MCF 10A (cell line): ENCODE measurements around the gene HSF4. TPM values are rescaled to one million over a fixed set of nuclear protein-coding genes. Genes with fewer than 3 reads are reported as not detected.
A peak's percentile ranks its signal among the peaks of the same experiment; 100 is the strongest.

Experiments
- BruUV-seq: library from RNA; stranded (reverse); fragments of 400-500 nt; replicated peaks from 2 replicates; lab custom pipeline; 2021; lab: Mats Ljungman, UMichigan
- CTCF ChIA-PET: fragments of 300-600 bp; sonication (Branson Sonifier 250); formaldehyde crosslinking; extraction: SDS; loops from one replicate; lab custom pipeline; 2021; ENCODE audit warnings: antibody characterized with exemption, inconsistent platforms; lab: Yijun Ruan, JAX
- POLR2A ChIA-PET: fragments of 300-600, 350-650 bp; sonication (Branson Sonifier 250); formaldehyde crosslinking; extraction: SDS; loops from one replicate; lab custom pipeline; 2020; ENCODE audit warnings: antibody characterized with exemption, inconsistent platforms; lab: Yijun Ruan, JAX
- DNase-seq: peaks from one replicate; pipeline ENCODE4 v3.0.0-alpha.2; 2018; ENCODE audit not compliant: unreplicated experiment
- H3K27ac Mint-ChIP-seq: one replicate; pipeline ENCODE4 v1.8.0; 2022; ENCODE audit warnings: mild to moderate bottlenecking, low read depth, mixed read lengths; ENCODE audit not compliant: unreplicated experiment
- H3K27me3 Mint-ChIP-seq: one replicate; pipeline ENCODE4 v1.8.0; 2022; ENCODE audit warnings: mixed read lengths; ENCODE audit not compliant: insufficient read depth, unreplicated experiment
- H3K36me3 Mint-ChIP-seq: one replicate; pipeline ENCODE4 v1.8.0; 2022; ENCODE audit warnings: mild to moderate bottlenecking, moderate library complexity, mixed read lengths; ENCODE audit not compliant: insufficient read depth, unreplicated experiment
- H3K4me1 Mint-ChIP-seq: one replicate; pipeline ENCODE4 v1.8.0; 2022; ENCODE audit warnings: mixed read lengths; ENCODE audit not compliant: insufficient read depth, unreplicated experiment
- H3K4me3 Mint-ChIP-seq: one replicate; pipeline ENCODE4 v1.8.0; 2022; ENCODE audit warnings: mild to moderate bottlenecking, moderate library complexity, mixed read lengths; ENCODE audit not compliant: unreplicated experiment
- H3K9me3 Mint-ChIP-seq: one replicate; pipeline ENCODE4 v1.8.0; 2022; ENCODE audit warnings: mixed read lengths; ENCODE audit not compliant: unreplicated experiment
- intact Hi-C: fragments of 100-400 bp; cut with micrococcal nuclease; formaldehyde crosslinking; loops from 2 replicates; pipeline ENCODE4 v1.14.1; 2022
- total RNA-seq: library from RNA; stranded (reverse); gene quantifications from 2 replicates; pipeline ENCODE4 v1.2.3, GENCODE V29; 2022
- TF ChIP-seq, protein P1 (sequence below): fragments of 200-600 bp; IDR thresholded peaks from one replicate; pipeline ENCODE4 v1.8.0; 2022; ENCODE audit warnings: antibody characterized with exemption, mild to moderate bottlenecking; ENCODE audit not compliant: unreplicated experiment

Gene HSF4
- total RNA-seq, 1 experiment from 2014 or later: 34.3 TPM

DNA sequence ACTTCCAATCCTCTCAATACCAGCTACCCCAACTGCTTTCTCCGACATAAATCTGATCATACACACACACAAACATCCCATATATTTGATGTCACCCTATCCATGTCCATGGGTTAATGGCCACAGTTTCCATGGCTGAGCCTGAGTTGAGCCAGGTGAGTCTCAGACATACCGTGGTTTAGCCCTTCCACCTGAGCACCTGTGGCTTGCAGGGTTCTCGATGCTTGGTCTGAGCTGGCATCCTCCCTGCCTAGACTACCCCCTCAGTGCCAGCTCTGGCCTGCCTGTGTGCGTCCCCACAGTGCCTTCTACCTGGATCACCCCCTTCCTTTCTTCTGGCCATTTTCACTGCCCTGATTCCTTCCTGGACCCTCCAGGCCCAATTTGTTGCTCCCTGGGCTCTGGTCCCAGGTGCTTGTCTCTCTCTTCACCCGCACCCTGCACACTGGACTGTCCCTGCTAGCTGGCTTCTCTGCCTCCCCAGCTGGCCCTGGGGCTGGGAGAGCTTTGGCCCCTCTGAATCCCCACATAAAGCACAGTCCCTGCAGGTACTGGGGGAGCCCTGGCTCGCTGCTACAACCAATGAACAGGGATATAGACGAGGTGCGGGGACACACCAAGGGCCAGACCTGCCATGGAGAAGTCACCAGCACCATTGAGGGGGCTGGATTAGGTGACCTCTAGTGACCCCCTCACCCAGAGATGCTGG lies 41.7 kb downstream of the HSF4 start:
- H3K36me3 Mint-ChIP-seq: peaks cover 27% of the 10 kb centered on the region
- ChIA-PET CTCF (interaction anchor here (1.0 to 4.4 kb wide), 5 partner anchors 8 to 311 kb away, joined by 3 to 29 read pairs (median 4); partner anchors contain the start of genes ELMO3 and TMEM208), POLR2A (interaction anchor here (0.7 to 9.4 kb wide), 13 partner anchors 8 to 176 kb away, joined by 3 to 87 read pairs (median 5); partner anchors contain the start of genes ELMO3, FHOD1, MATCAP1 and NOL3)
- H3K27me3 Mint-ChIP-seq: no peaks in the 10 kb centered on the region
- TF ChIP-seq, protein P1, sequence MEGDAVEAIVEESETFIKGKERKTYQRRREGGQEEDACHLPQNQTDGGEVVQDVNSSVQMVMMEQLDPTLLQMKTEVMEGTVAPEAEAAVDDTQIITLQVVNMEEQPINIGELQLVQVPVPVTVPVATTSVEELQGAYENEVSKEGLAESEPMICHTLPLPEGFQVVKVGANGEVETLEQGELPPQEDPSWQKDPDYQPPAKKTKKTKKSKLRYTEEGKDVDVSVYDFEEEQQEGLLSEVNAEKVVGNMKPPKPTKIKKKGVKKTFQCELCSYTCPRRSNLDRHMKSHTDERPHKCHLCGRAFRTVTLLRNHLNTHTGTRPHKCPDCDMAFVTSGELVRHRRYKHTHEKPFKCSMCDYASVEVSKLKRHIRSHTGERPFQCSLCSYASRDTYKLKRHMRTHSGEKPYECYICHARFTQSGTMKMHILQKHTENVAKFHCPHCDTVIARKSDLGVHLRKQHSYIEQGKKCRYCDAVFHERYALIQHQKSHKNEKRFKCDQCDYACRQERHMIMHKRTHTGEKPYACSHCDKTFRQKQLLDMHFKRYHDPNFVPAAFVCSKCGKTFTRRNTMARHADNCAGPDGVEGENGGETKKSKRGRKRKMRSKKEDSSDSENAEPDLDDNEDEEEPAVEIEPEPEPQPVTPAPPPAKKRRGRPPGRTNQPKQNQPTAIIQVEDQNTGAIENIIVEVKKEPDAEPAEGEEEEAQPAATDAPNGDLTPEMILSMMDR: no peak
- peak overlapping the region; percentile 66 for H3K27ac Mint-ChIP-seq
- intact Hi-C loops: no loop called here
- BruUV-seq: no TSS peak
- peak overlapping the region; percentile 47 for H3K4me3 Mint-ChIP-seq
- H3K9me3 Mint-ChIP-seq: no peaks in the 10 kb centered on the region
- peaks cover 28% of the 10 kb centered on the region for H3K4me1 Mint-ChIP-seq
- DNase-seq: no peak

DNA sequence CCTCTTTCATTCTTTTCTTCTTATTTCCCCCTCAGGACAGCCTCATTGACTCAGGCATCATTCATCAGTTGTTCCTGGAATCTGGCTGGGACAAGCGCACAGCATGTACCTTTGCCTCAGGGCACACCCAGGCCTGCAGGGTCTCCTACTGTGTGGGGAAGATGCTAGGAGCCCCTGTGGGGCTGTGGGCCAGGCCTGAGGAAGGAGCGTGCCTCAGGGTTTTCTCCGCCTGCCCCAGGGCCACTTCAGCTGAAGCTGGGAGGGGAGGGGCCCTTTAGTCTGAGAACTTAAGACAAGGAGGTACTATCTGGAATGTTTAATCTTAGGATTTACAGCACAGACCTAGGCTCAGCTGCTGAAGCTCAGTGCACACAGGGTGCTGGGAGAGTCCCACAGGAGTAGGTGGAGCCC lies 42.3 kb downstream of the HSF4 start:
- TF ChIP-seq, protein P1: no peak
- ChIA-PET POLR2A (interaction anchor here (0.7 to 9.4 kb wide), 16 partner anchors 8 to 253 kb away, joined by 3 to 87 read pairs (median 5); partner anchors contain the start of genes ELMO3, FBXL8, FHOD1 and MATCAP1), CTCF (interaction anchor here (0.7 to 4.4 kb wide), 5 partner anchors 9 to 311 kb away, joined by 3 to 29 read pairs (median 3); partner anchors contain the start of gene ELMO3)
- Mint-ChIP-seq H3K27me3 (no peaks in the 10 kb centered on the region), H3K4me1 (peaks cover 28% of the 10 kb centered on the region), H3K9me3 (no peaks in the 10 kb centered on the region), H3K36me3 (peaks cover 27% of the 10 kb centered on the region), H3K4me3 (peak overlapping the region; percentile 47), H3K27ac (peak overlapping the region; percentile 66)
- DNase-seq: peak; percentile 59
- BruUV-seq: no TSS peak
- intact Hi-C loops: no loop called here

DNA sequence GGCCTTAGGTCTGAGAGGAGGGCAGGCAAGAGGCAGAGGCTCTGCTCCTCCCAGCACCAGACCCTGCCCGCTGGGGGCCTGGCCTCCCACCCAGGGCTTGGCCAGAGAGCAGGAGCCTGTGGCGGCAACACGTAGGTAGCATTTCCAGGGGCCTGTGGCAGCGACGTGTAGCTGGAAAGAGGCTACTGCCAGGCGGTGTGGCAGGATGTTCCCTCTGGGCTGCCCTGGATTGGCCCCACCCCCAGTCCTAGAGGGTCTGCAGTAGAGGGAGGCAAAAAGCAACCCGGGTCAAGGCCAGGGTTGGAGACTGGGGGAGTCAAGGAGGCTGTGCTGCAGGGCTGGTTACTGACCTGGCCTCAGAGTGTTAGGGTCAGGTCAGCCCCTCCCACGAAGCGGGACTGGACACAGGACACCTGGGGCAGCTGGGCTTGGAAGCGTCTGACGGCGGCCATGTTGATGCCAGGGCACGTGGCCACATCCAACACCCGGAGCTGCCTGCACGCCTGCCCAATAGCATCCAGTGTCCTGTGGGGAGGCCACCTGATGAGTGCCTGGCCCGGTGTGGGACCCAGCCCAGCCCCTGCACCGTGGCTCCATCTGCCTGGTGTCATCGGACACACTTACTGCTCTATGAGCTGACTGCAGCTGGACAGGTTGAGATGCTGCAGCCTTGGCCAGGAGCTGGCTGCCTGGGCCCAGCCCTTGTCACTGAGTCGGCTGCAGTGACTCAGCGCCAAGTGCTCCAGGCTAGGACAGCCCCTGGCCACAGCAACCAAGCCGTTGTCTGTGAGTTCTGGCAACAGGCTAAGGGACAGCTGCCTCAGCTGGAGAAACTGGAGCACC lies 42.9 kb downstream of the HSF4 start:
- Mint-ChIP-seq H3K9me3 (no peaks in the 10 kb centered on the region), H3K36me3 (peaks cover 27% of the 10 kb centered on the region)

More for the DNA sequence above, 42.9 kb downstream of the HSF4 start:
- POLR2A ChIA-PET: interaction anchor here (0.7 to 9.4 kb wide), 23 partner anchors 9 to 271 kb away, joined by 3 to 87 read pairs (median 5); partner anchors contain the start of genes ELMO3, FBXL8, FHOD1 and NOL3
- no TSS peak for BruUV-seq
- DNase-seq: peak; percentile 81
- Mint-ChIP-seq H3K4me3 (peak overlapping the region; percentile 47), H3K27me3 (no peaks in the 10 kb centered on the region), H3K4me1 (peaks cover 28% of the 10 kb centered on the region), H3K27ac (peak overlapping the region; percentile 66)
- TF ChIP-seq, protein P1: no peak
- intact Hi-C loops: no loop called here
- CTCF ChIA-PET: interaction anchor here (0.5 to 4.4 kb wide), 8 partner anchors 10 to 312 kb away, joined by 3 to 29 read pairs (median 3); partner anchors contain the start of genes ELMO3 and TMEM208
